DMS53 treated with DMSO at 0.1 percent for 48 hours (cell line): Measurements from ENCODE around the gene SERPINI2.
A peak's percentile ranks its signal among the peaks of the same experiment; 100 is the strongest.
"Not testable (repeated sequence)": the region's sequence is repeated elsewhere in the genome, so short reads cannot be mapped to it uniquely, and the experiment has no call there.

Experiments
- DNase-seq: peaks from one replicate; lab custom pipeline; 2025; ENCODE audit not compliant: unreplicated experiment; lab: John Stamatoyannopoulos, UW

Gene SERPINI2

DNA sequence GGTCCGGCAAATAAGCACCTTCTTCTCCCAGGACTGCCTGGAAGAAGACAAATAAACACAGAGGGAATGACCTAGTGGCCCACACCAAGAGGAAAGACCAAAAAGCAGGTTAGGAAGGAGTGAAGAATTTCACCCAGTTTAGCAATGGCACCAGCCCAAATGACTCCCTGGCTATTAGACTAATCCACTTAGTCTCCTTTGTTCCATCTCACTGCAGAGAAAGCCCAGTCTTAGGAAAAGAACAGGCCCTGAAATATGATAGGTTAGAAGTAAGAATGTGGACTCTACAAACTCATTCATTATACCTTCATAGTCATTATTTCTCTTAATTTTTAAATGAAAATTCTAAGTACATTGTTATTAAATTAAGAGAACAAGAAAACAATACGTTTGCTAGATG, 23.2 kb downstream of the SERPINI2 start:
- no peak for DNase-seq

DNA sequence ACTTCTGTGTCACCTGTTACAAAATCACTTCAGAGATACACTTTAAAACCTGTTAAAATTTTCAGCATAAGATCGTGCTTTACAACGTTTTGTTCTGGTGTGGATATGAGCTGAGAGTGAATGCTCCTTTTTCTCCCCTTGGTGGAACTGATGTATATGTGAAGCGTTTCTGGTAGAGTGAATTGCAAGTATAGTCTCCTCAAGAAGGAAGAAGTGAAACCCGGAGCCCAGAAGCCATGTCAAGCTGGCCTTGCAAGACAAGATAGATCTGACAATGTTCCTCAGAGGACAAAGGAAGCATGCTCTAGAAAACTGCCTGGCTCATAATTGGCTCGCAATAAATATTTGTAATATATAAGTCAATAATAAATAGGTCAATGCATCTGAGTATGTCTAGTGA, 23.6 kb downstream of the SERPINI2 start:
- DNase-seq, result no peak

DNA sequence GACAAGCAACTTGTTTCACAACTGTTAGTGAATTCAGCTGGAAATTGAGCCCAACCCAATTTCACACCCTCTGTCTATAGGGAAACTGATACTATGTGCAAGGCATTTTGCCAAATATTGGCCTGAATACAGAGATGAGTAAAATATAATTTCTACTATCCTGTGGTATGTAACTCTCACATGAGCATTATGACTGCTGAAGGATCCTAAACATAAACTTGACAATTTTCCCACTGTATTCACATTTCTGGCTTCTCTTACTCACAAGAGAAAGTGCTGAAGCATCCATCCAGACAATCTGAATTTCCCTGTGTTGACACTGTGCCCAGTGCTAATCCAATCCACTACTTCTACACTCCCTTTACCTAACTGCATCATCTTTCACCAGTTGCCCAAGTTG, 28.4 kb downstream of the SERPINI2 start:
- no peak for DNase-seq

DNA sequence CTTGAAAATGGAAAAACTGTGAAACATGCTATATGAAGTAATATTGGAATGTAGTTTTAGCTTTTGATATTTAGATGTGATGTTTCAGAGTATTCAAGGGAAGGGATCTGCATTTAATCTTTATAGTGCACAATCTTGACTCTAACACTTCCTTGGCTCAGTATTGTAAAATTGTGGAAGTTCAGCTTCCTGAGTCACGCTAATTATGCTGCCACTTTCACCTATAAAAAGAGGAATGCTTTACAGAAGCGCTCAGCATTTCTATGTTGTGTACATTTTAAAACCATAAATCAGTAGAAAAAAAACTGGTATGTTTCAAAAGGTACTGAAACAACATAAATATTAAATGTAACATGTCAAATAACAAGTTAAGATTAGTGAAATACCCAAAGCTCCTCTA, 32.6 kb downstream of the SERPINI2 start:
- no peak for DNase-seq

DNA sequence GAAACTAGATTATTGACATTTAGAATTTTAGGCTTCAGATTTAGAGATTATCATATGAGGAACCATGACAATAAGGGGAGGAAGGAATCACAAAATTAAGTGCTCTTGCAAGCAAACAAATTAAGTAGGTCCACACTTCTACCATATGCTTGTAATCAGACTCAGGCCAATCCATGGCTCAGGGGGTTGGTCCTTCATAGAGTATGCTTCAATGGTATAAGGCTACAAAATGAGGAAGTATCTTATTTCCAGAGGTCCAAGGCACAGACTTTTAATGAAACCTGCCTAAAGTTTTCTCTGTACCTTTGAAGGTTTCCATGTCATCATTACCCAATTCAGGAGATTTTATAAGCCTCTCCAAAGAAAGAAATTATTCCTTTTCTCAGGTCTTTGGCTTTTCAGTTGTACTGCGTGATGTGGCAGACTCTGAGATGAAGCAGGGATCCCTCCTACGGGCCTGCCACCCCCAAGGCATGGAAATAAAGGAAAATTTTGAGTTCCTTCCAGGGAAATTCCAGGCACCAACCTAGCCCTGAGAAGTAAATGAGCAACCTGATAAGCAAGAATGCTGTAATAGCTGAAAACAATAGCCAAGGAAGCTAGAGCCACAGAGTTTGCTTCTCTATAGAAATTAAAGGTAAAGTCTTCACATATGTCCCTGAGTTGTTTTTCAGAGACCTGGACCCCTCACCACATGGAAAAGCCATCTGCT, 36.3 kb downstream of the SERPINI2 start:
- no peak for DNase-seq

DNA sequence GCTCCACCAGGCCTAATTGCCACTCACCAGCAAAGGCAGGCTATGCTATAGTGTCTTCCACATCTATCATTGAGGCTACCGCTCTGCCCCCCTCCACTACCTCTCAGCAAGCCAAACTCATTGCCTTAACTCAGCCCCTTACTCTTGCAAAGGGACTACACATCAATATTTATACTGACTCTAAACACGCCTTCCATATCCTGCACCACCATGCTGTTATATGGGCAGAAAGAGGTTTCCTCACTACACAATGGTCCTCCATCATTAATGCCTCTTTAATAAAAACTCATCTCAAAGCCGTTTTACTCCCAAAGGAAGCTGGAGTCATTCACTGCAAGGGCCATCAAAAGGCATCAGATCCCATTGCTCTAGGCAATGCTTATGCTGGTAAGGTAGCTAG, 46.9 kb downstream of the SERPINI2 start:
- DNase-seq, result not testable (repeated sequence)

DNA sequence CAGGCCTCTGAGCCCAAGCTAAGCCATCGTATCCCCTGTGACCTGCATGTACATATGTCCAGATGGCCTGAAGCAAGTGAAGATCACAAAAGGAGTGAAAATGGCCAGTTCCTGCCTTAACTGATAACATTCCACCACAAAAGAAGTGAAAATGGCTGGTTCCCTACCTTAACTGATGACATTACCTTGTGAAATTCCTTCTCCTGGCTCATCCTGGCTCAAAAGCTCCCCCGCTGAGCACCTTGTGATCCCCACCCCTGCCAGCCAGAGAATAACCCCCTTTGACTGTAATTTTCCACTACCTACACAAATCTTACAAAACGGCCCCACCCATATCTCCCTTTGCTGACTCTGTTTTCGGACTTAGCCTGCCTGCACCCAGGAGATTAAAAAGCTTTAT, 51.4 kb downstream of the SERPINI2 start:
- not testable (repeated sequence) for DNase-seq

DNA sequence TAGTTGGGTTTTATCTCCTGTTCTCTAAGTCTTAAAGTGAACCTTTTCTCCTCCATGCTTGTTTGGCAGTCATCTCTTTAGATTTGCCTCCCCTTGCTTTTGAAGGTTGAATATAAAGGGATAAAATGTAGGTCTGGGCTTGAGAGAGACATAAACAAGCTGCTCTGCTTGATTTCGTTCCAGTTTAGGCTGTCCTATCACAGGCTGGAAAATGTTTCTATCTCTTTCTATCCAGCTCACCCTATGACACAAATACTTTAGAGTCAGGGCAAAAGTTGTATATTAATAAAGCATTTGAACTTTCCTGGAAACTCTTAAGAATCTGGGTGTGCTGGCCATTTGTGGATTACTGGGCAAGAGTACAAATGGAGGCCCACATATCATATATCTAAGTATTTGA, 64.2 kb downstream of the SERPINI2 start:
- no peak for DNase-seq

DNA sequence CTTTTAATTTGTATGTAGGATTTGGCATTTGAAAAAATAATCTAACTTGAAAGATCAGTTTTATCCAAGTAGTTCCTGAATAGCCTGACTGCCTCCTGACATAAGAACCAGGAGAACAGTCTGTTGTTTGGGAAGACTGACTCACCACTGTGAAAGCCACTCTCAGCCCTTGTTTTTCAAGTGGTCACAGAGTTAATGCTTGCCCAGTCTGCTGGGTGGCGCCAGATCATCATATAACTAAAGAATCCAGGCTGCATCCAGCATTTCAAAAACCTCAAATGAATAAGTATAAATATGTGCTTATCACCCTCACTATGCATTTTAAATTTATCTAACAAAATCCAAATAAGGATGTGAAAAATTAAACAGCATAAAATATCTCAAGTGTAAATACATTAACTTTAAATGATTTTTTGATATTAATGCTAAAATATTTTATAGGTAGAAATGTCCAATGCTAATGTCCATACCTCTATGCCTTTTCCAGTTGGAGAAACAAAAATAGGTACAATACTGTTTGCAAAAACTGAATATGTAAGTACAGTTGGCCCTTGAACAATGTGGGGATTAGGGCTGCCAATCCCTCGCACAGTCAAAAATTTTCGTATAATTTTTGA, 66.9 kb downstream of the SERPINI2 start:
- DNase-seq, result peak; percentile 68

DNA sequence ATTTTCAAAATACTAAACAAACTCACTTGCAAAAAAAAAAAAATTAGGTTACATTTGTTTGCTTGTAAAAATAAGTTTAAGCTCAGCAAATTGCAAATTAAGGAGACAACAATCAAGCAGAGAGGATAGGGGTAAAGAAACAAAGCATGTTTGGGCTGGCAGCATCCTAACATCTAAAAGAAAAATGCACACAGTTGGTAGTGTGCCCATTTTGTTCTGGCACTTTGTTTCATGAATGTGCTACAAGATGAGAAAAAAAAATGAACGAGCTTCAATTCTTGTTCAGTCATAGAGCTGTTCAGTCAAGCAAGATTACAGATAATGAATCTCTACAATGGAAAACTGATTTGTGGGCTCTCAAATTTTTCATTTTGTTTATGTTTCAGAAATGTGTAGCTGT, 76.0 kb downstream of the SERPINI2 start:
- DNase-seq, result no peak

DNA sequence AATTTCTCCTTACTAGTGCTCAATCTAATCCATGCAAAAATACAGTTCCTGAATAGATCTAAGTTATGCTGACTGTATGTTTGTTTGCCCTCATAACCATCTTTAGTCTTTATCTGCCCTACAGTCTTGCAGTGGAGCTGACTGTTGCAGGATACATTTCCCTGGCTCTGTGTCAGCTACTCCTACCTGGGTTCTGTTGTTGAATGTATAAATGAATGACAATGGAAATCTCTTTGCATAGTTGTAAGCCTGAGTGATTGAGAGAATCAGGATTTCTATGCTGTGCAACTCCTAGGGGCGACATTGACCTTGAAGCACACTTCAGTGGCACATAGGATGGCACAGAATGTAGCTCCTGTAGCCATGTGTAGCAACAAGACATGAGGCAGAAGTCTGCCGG, 77.8 kb downstream of the SERPINI2 start:
- no peak for DNase-seq

DNA sequence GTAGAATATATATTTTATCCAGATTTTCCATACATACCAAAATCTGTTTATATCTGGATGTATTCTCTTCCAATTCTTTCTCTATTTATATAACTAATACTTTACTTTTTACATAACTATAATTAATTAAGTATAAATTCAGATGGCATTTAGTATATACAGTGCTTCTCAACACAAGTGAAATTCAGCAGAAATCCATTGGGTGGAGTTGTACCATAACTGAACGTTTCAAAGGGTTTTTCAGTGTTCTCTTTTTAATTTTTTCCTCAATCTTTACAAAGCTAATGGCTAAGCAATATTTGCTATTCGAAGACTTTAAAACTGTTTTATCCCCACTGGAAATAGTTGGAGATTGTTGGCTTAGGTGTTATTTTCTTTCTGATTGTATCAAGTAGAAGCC, 79.8 kb downstream of the SERPINI2 start:
- DNase-seq, result no peak
